Stomach (tissue), 9 donors: ENCODE data around the gene STAB1. TPM values are rescaled to one million over a fixed set of nuclear protein-coding genes. Genes with fewer than 3 reads are reported as not detected.

Source experiments
- DNase-seq, 2 donors: peaks; one replicate each; pipeline versions ENCODE4 v3.0.0 to v3.0.0-alpha.2; 2013 to 2019
- H3K27ac ChIP-seq, 5 donors: fragments of 200-600 bp in 4 of 5; sonication (generic) in 4 of 5; one replicate each; pipeline ENCODE4 v1.5.1; 2013 to 2019; ENCODE audit warnings: mild to moderate bottlenecking in 1 of 5, moderate library complexity in 1 of 5
- H3K27me3 ChIP-seq, 3 donors: fragments of 200-600 bp; sonication (generic); one replicate each; pipeline ENCODE4 v1.5.1; 2017 to 2019; ENCODE audit warnings: mixed run types in 1 of 3
- H3K36me3 ChIP-seq, 4 donors: fragments of 200-600 bp; sonication (generic); 1 replicate in 3 of 4; 2 replicates in 1 of 4; pipeline ENCODE4 v1.5.1; 2016 to 2019
- H3K4me1 ChIP-seq, 4 donors: fragments of 200-600 bp; sonication (generic); one replicate each; pipeline ENCODE4 v1.5.1; 2016 to 2019
- H3K4me3 ChIP-seq, 4 donors: fragments of 200-600 bp; sonication (generic) in 3 of 4; one replicate each; pipeline ENCODE4 v1.5.1; 2016 to 2019; ENCODE audit warnings: mild to moderate bottlenecking in 1 of 4
- H3K9me3 ChIP-seq, 4 donors: fragments of 200-600 bp; sonication (generic); one replicate each; pipeline ENCODE4 v1.5.1; 2016 to 2019
- CTCF ChIP-seq, 7 experiments: fragments of 450-650 bp in 4 of 7; fragments of 200-600 bp in 3 of 7; sonication (generic) in 3 of 7; IDR thresholded peaks; one replicate each; pipeline ENCODE4 v1.5.1; 2016 to 2019; ENCODE audit warnings: antibody characterized with exemption in 7 of 7, control low read depth in 2 of 7, mild to moderate bottlenecking in 1 of 7
- EP300 ChIP-seq: sonication (generic); formaldehyde crosslinking; IDR thresholded peaks from one replicate; pipeline ENCODE4 v1.6.1; 2017; ENCODE audit warnings: antibody characterized with exemption
- POLR2A ChIP-seq, 4 donors: fragments of 450-650 bp; IDR thresholded peaks; one replicate each; pipeline ENCODE4 v1.6.1; 2016; ENCODE audit warnings: antibody characterized with exemption in 4 of 4, control low read depth in 2 of 4, mild to moderate bottlenecking in 1 of 4, moderate library complexity in 1 of 4
- POLR2AphosphoS5 ChIP-seq, 3 donors: sonication (generic); formaldehyde crosslinking; IDR thresholded peaks; one replicate each; pipeline ENCODE4 v1.6.1; 2016; ENCODE audit warnings: antibody characterized with exemption in 3 of 3
- WGBS, 5 donors: extraction: QIAGEN DNeasy Blood & Tissue Kit in 3 of 5; methylation state at CpG; one replicate each; pipeline versions ENCODE4 v1.1.5 to v1.1.7; 2013 to 2018; 5-methylcytosine and 5-hydroxymethylcytosine counted together
- intact Hi-C: fragments of 100-400 bp; cut with DNase I; formaldehyde crosslinking; loops from one replicate; pipeline ENCODE4 v1.15.1; 2023; ENCODE audit warnings: low total_unique reads
- polyA plus RNA-seq, 3 donors: library from polyadenylated mRNA; stranded (reverse); fragments of 200-250 nt; gene quantifications; one replicate each; pipeline ENCODE4 v1.2.3, GENCODE V29; 2013
- total RNA-seq, 5 donors: library from RNA; depleted of rRNA; stranded (reverse); fragments of >200 nt; gene quantifications; one replicate each; pipeline versions ENCODE4 v1.1.0 to v1.2.3, GENCODE V29; 2014 to 2016
- donor health status: healthy with polysubstance abuse.
- donor health status: Bipolar disorder and iron deficiency.
- donor health status: healthy.

Gene STAB1
- total and polyA plus RNA-seq, 8 donors: 33.7 to 295 (median 62.8) TPM

GRCh38 chr3:52544937-52545336, 49.8 kb downstream of the STAB1 start:
- Histone ChIP-seq H3K27me3 (no peaks in the 10 kb centered on the region), H3K27ac (no peak overlapping the region), H3K4me1 (peaks cover 0 to 8% (median 4%) of the 10 kb centered on the region in 4 donors), H3K9me3 (no peaks in the 10 kb centered on the region), H3K4me3 (no peak overlapping the region), H3K36me3 (peaks cover 33 to 86% (median 75%) of the 10 kb centered on the region in 4 donors)
- intact Hi-C loops: no loop called here
- no peak for DNase-seq
- WGBS, 5 donors: 76 to 92% (median 84%) methylated on average over 4 of the region's 4 CpGs
- no peak for TF ChIP-seq POLR2A (IDR thresholded peaks at IDR 0.05)
- TF ChIP-seq CTCF (IDR thresholded peaks at IDR 0.05): no peak
- TF ChIP-seq POLR2AphosphoS5 (IDR thresholded peaks at IDR 0.05): no peak
- no peak for TF ChIP-seq EP300

DNA sequence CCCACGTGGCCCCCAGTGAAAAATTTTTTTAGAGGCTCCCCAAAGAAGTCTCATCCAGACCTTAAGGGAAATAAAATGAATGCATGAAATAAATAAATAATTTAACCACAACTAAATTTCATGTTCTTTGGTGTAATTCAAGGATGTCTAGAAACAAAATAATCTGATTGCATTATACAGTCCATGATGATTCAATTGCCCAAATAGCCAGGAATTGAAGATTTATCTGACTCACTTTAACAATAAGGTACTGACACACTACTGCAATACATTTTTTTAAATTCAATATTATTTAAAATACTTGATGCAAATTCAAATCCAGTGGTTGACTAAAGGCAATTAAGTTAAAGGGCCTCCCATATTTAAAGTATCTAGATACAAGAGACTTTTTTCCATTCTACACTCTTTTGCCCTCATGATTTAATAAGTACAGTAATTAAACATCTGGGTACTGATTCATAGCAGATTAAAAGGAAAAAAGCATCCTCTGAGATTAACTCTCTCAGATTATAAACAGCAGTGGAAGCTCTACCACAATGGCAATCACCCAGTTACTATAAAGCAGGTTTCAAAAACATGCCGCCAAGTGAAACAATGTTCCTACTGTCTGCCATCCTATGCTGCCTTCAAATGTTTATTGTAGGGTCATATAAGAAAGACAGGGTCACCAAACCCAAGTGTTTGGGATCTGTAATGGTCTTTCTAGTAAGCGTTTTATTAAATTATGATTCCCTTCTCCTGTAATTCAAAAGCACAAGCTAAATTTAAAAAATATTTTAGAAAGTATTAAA, 51.2 kb downstream of the STAB1 start:
- H3K4me1 ChIP-seq: no peaks in the 10 kb centered on the region
- H3K27ac ChIP-seq: no peak overlapping the region
- TF ChIP-seq POLR2A (IDR thresholded peaks at IDR 0.05): no peak
- TF ChIP-seq EP300: no peak
- TF ChIP-seq CTCF (IDR thresholded peaks at IDR 0.05): no peak
- TF ChIP-seq POLR2AphosphoS5 (IDR thresholded peaks at IDR 0.05): no peak
- H3K4me3 ChIP-seq: no peak overlapping the region
- DNase-seq: no peak
- peaks cover 46 to 91% (median 78%) of the 10 kb centered on the region in 4 donors for H3K36me3 ChIP-seq
- WGBS, 5 donors: 70 to 76% (median 74%) methylated on average over 3 of the region's 3 CpGs
- intact Hi-C loops: no loop called here
- H3K27me3 ChIP-seq: no peaks in the 10 kb centered on the region
- H3K9me3 ChIP-seq: no peaks in the 10 kb centered on the region

GRCh38 chr3:52547143-52547542, 52.0 kb downstream of the STAB1 start:
- H3K9me3 ChIP-seq: no peaks in the 10 kb centered on the region
- H3K27ac ChIP-seq: no peak overlapping the region
- TF ChIP-seq CTCF (IDR thresholded peaks at IDR 0.05): no peak
- no peak for TF ChIP-seq EP300
- no peak for TF ChIP-seq POLR2A (IDR thresholded peaks at IDR 0.05)
- no peak for TF ChIP-seq POLR2AphosphoS5 (IDR thresholded peaks at IDR 0.05)
- intact Hi-C loops: no loop called here
- DNase-seq: peak in 1 of 2 donors; percentile 14
- H3K4me3 ChIP-seq: no peak overlapping the region
- 63 to 84% (median 73%) methylated on average over 2 of the region's 2 CpGs for WGBS, 5 donors
- no peaks in the 10 kb centered on the region for H3K27me3 ChIP-seq
- H3K4me1 ChIP-seq: no peaks in the 10 kb centered on the region
- H3K36me3 ChIP-seq: peaks cover 52 to 91% (median 80%) of the 10 kb centered on the region in 4 donors

GRCh38 chr3:52551118-52551517, 56.0 kb downstream of the STAB1 start:
- TF ChIP-seq CTCF (IDR thresholded peaks at IDR 0.05) (no peak), EP300 (no peak), POLR2A (IDR thresholded peaks at IDR 0.05) (no peak), POLR2AphosphoS5 (IDR thresholded peaks at IDR 0.05) (no peak)
- intact Hi-C loops: no loop called here
- Histone ChIP-seq H3K27me3 (no peaks in the 10 kb centered on the region), H3K4me3 (no peak overlapping the region), H3K4me1 (peaks cover 0 to 7% (median 0%) of the 10 kb centered on the region in 4 donors), H3K9me3 (no peaks in the 10 kb centered on the region), H3K36me3 (peaks cover 56 to 99% (median 94%) of the 10 kb centered on the region in 4 donors), H3K27ac (no peak overlapping the region)
- no peak for DNase-seq
